B cell (primary cell): Measurements from ENCODE around the gene LIPI. TPM values are rescaled to one million over a fixed set of nuclear protein-coding genes. Genes with fewer than 3 reads are reported as not detected.

Source experiments
- ATAC-seq: fragments of 200-7000 bp; cut with Tn5 transposase; one replicate; pipeline ENCODE4 v1.10.0; 2021; ENCODE audit warnings: low read depth, mild to moderate bottlenecking, moderate number of reproducible peaks, moderate library complexity
- CTCF ChIA-PET: fragments of 350-600 bp; sonication (Branson Sonifier 250); formaldehyde crosslinking; loops from one replicate; lab custom pipeline; 2021; ENCODE audit warnings: antibody characterized with exemption, inconsistent platforms; lab: Charles Lee
- POLR2A ChIA-PET: fragments of 350-600 bp; sonication (Branson Sonifier 250); formaldehyde crosslinking; loops from one replicate; lab custom pipeline; 2021; ENCODE audit warnings: antibody characterized with exemption; lab: Charles Lee
- DNase-seq: peaks from one replicate; pipeline ENCODE4 v3.0.0; 2013
- H2AFZ ChIP-seq: 2 replicates; pipeline ENCODE4 v1.6.1; 2012; ENCODE audit warnings: mild to moderate bottlenecking, low read depth, low read length; ENCODE audit not compliant: insufficient read depth, poor library complexity, severe bottlenecking
- H3K27ac ChIP-seq, 2 donors: 1 replicate in 1 of 2; 2 replicates in 1 of 2; pipeline ENCODE4 v1.5.1; 2012 to 2013; ENCODE audit warnings: low read length in 2 of 2, mild to moderate bottlenecking in 2 of 2, moderate library complexity in 1 of 2
- H3K27me3 ChIP-seq, 4 experiments: fragments of 200-600 bp in 1 of 4; sonication (generic) in 1 of 4; replicated peaks in 1 of 4; 1 replicate in 2 of 4; 2 replicates in 2 of 4; pipeline versions ENCODE4 v1.6.1 to v1.7.0; 2013 to 2016; ENCODE audit warnings: low read length in 3 of 4, mild to moderate bottlenecking in 2 of 4, mixed read lengths in 1 of 4, moderate library complexity in 1 of 4; ENCODE audit not compliant: insufficient read depth in 4 of 4, control insufficient read depth in 3 of 4; ENCODE audit errors: control extremely low read depth in 1 of 4
- H3K36me3 ChIP-seq, 2 experiments: replicated peaks in 1 of 2; 1 replicate in 1 of 2; 2 replicates in 1 of 2; pipeline versions ENCODE4 v1.6.1 to v1.7.1; 2013; ENCODE audit warnings: low read length in 1 of 2; ENCODE audit not compliant: insufficient read depth in 2 of 2, control insufficient read depth in 1 of 2; ENCODE audit errors: control extremely low read depth in 1 of 2, extremely low read depth in 1 of 2
- H3K4me1 ChIP-seq, 2 donors: fragments of 200-600 bp in 1 of 2; sonication (generic) in 1 of 2; 1 replicate in 1 of 2; 2 replicates in 1 of 2; pipeline versions ENCODE4 v1.5.1 to v1.6.1; 2013 to 2017; ENCODE audit warnings: low read length in 2 of 2; ENCODE audit not compliant: control insufficient read depth in 2 of 2, insufficient read depth in 2 of 2
- H3K4me2 ChIP-seq: replicated peaks from 2 replicates; pipeline ENCODE3; 2012; ENCODE audit warnings: mild to moderate bottlenecking, low read depth, low read length; ENCODE audit not compliant: poor library complexity, severe bottlenecking
- H3K4me3 ChIP-seq, 5 experiments: fragments of 200-600 bp in 1 of 5; sonication (generic) in 1 of 5; 1 replicate in 3 of 5; 2 replicates in 2 of 5; pipeline versions ENCODE4 v1.5.1 to v1.7.0; 2011 to 2016; ENCODE audit warnings: low read length in 4 of 5, mild to moderate bottlenecking in 4 of 5, low read depth in 2 of 5, control low read depth in 1 of 5, moderate library complexity in 1 of 5; ENCODE audit not compliant: insufficient read depth in 1 of 5; ENCODE audit errors: control extremely low read depth in 1 of 5, extremely low read depth in 1 of 5
- H3K79me2 ChIP-seq: fragments of 200-600 bp; sonication (generic); one replicate; pipeline ENCODE4 v1.6.0; 2016; ENCODE audit warnings: low read length; ENCODE audit not compliant: control insufficient read depth, insufficient read depth
- H3K9ac ChIP-seq: fragments of 200-600 bp; sonication (generic); 2 replicates; pipeline ENCODE4 v1.6.1; 2017; ENCODE audit warnings: mild to moderate bottlenecking, low read length, moderate library complexity
- H3K9me3 ChIP-seq, 3 donors: one replicate each; pipeline versions ENCODE4 v1.6.1 to v1.7.1; 2013; ENCODE audit warnings: low read length in 2 of 3; ENCODE audit not compliant: control insufficient read depth in 2 of 3, insufficient read depth in 1 of 3; ENCODE audit errors: control extremely low read depth in 1 of 3
- H4K20me1 ChIP-seq: 2 replicates; pipeline ENCODE4 v1.6.0; 2012; ENCODE audit warnings: mild to moderate bottlenecking, low read length; ENCODE audit not compliant: insufficient read depth, control insufficient read depth, poor library complexity, severe bottlenecking
- H3K27ac Mint-ChIP-seq: one replicate; pipeline ENCODE4 v1.8.0; 2021; ENCODE audit warnings: mixed read lengths
- H3K27me3 Mint-ChIP-seq: one replicate; pipeline ENCODE4 v1.8.0; 2021; ENCODE audit warnings: mixed read lengths
- H3K4me1 Mint-ChIP-seq: one replicate; pipeline ENCODE4 v1.8.0; 2021; ENCODE audit warnings: mixed read lengths
- H3K4me3 Mint-ChIP-seq: one replicate; pipeline ENCODE4 v1.8.0; 2021; ENCODE audit warnings: mixed read lengths
- H3K9me3 Mint-ChIP-seq: one replicate; pipeline ENCODE4 v1.8.0; 2022; ENCODE audit warnings: mixed read lengths; ENCODE audit not compliant: insufficient read depth
- CTCF ChIP-seq: fragments of 200-600 bp; IDR thresholded peaks from one replicate; pipeline ENCODE4 v1.8.0; 2022; ENCODE audit warnings: antibody characterized with exemption, mild to moderate bottlenecking
- EZH2 ChIP-seq: IDR thresholded peaks from 2 replicates; pipeline ENCODE4 v1.6.1; 2012; ENCODE audit warnings: borderline replicate concordance, low read depth, mild to moderate bottlenecking, moderate library complexity, low read length; ENCODE audit not compliant: insufficient read depth, poor library complexity, severe bottlenecking
- WGBS: methylation state at CpG from one replicate; pipeline ENCODE4 v1.1.5; 2013; ENCODE audit warnings: missing lambda C conversion rate; ENCODE audit not compliant: insufficient coverage; 5-methylcytosine and 5-hydroxymethylcytosine counted together
- intact Hi-C: fragments of 100-400 bp; cut with micrococcal nuclease; formaldehyde crosslinking; loops from one replicate; pipeline ENCODE4 v1.10.0; 2022
- polyA plus RNA-seq: library from polyadenylated mRNA; depleted of rRNA; stranded (reverse); fragments of >200 nt; gene quantifications from 2 replicates; pipeline ENCODE4 v1.2.3, GENCODE V29; 2012
- total RNA-seq, 2 donors: library from RNA; stranded (reverse); fragments of 120-200 nt in 1 of 2; gene quantifications; 1 replicate in 1 of 2; 2 replicates in 1 of 2; pipeline versions ENCODE4 v1.2.3 to v1.2.4, GENCODE V29; 2013 to 2022

LIPI gene
- total and polyA plus RNA-seq, 2 donors (not counting 1 experiment from before 2014, with no cell fraction given), result not detected

- 100% methylated on average over 2 of the region's 3 CpGs for WGBS
- Histone ChIP-seq H3K9ac (no peak overlapping the region), H4K20me1 (no peaks in the 10 kb centered on the region), H2AFZ (no peak overlapping the region), H3K4me2 (no peak overlapping the region), H3K36me3 (no peaks in the 10 kb centered on the region), H3K4me3 (no peak overlapping the region), H3K27ac (no peak overlapping the region), H3K9me3 (peaks cover 0 to 13% (median 0%) of the 10 kb centered on the region in 3 donors), H3K27me3 (no peaks in the 10 kb centered on the region), H3K79me2 (no peaks in the 10 kb centered on the region), H3K4me1 (peaks cover 48 to 52% of the 10 kb centered on the region in 2 donors)
- ATAC-seq, result no peak
- H3K4me1 Mint-ChIP-seq, result peaks cover 57% of the 10 kb centered on the region
- no peak for TF ChIP-seq CTCF
- TF ChIP-seq EZH2, result no peak
- H3K27me3 Mint-ChIP-seq, result no peaks in the 10 kb centered on the region
- DNase-seq, result no peak
- ChIA-PET POLR2A (no interaction called here), CTCF (no interaction called here)
- intact Hi-C loops, result loop anchor here (10.0 kb wide), 1 partner anchor 96 kb away; the partner anchor contains the start of genes LIPI and RBM11
- no peak overlapping the region for H3K27ac Mint-ChIP-seq
- H3K9me3 Mint-ChIP-seq, result peaks cover 1% of the 10 kb centered on the region
- no peak overlapping the region for H3K4me3 Mint-ChIP-seq
Measured at GRCh38 chr21:14119038-14119437, 91.7 kb downstream of the LIPI start.

- Histone ChIP-seq H3K27ac (peak overlapping the region; percentile 69 to 73), H3K4me1 (peaks cover 25 to 31% of the 10 kb centered on the region in 2 donors), H3K4me2 (peak overlapping the region; percentile 60), H4K20me1 (no peaks in the 10 kb centered on the region), H3K4me3 (peak overlapping the region in 3 of 5 experiments; percentile 13 to 33 (median 18)), H3K9ac (peak overlapping the region; percentile 51), H3K27me3 (no peaks in the 10 kb centered on the region), H3K9me3 (peaks cover 0 to 6% (median 0%) of the 10 kb centered on the region in 3 donors), H3K79me2 (no peaks in the 10 kb centered on the region), H3K36me3 (no peaks in the 10 kb centered on the region), H2AFZ (peak overlapping the region; percentile 73)
- intact Hi-C loops, result loop anchor here (10.0 kb wide), 1 partner anchor 99 kb away; the partner anchor contains the start of genes LIPI and RBM11
- ATAC-seq (peak; percentile 89), DNase-seq (peak; percentile 67)
- ChIA-PET POLR2A (no interaction called here), CTCF (no interaction called here)
- Mint-ChIP-seq H3K27ac (peak overlapping the region; percentile 88), H3K4me3 (peak overlapping the region; percentile 73), H3K27me3 (no peaks in the 10 kb centered on the region), H3K4me1 (peaks cover 31% of the 10 kb centered on the region), H3K9me3 (no peaks in the 10 kb centered on the region)
- WGBS, result 45% methylated on average over 6 of the region's 6 CpGs
- TF ChIP-seq CTCF, result no peak
- TF ChIP-seq EZH2, result no peak
Measured at GRCh38 chr21:14116080-14116481, 94.7 kb downstream of the LIPI start.
